Activated T-cell treated with anti-CD3 and anti-CD28 coated beads, Interleukin-2, amount 50 U/mL, for 48 hours (primary cell): Measurements from ENCODE around the gene REXO1.
"Not testable (repeated sequence)": the region's sequence is repeated elsewhere in the genome, so short reads cannot be mapped to it uniquely, and the experiment has no call there.

Experiments used
- DNase-seq, 2 experiments: peaks; one replicate each; pipeline ENCODE4 v3.0.0-alpha.2; 2020

REXO1 gene

DNA sequence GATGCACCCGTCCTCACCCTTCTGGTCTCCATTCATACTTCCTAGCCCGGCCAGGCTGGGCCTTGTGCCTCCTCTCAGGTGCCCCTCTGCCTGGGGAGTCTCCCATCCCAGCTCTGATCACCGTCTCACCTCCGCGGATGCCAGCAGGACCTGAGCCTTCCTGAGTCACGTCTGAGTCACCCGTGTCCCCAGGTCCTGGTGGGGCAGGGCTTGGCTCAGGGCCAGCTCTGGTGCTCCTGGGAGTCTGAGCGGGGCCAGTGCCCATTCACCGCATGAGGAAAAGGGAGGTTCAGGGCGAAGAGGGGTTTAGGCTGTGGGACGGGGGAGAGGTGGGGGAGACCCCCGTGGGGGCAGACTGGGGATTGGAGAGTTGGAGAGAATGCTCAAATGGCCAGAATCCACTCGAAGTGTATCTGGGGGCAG, 36.8 kb downstream of the REXO1 start:
- peak; percentile 72 to 77 for DNase-seq

DNA sequence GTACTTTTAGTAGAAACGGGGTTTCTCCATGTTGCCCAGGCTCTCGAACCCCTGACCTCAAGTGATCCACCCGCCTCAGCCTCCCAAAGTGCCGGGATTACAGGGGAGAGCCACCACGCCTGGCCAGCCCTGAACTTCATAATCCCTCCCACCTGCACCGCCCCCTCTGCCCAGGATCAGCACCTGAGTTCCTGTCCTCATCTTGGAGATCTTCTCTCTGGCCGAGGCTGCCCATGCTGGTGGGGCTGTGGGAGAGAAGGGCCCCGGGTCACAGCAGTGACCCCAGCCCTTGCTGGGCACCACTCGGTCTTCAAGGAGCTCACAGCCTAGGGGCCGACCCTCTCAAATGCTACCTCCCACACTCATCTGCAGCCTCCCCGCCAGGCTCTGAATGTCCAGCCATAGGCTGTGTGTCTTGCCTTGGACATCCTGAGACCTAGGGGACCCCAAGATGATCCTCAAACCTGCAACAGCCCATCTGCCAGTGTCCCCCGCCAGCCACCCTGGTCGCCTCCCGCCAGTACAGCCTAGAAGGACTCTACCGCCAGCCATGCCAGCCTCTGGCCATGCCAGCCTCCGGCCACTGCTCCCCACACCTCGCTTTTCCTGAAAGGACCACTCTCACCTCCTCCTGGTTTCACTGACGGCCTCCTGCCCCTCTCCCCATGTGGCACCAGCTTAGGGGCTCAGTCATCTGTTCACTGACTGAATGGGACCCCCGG, 37.7 kb downstream of the REXO1 start:
- no peak for DNase-seq

GRCh38 chr19:1809678-1810077, 38.6 kb downstream of the REXO1 start:
- no peak for DNase-seq

- no peak for DNase-seq
These were observed 39.9 kb downstream of the REXO1 start for GRCh38 chr19:1808395-1808731.

DNA sequence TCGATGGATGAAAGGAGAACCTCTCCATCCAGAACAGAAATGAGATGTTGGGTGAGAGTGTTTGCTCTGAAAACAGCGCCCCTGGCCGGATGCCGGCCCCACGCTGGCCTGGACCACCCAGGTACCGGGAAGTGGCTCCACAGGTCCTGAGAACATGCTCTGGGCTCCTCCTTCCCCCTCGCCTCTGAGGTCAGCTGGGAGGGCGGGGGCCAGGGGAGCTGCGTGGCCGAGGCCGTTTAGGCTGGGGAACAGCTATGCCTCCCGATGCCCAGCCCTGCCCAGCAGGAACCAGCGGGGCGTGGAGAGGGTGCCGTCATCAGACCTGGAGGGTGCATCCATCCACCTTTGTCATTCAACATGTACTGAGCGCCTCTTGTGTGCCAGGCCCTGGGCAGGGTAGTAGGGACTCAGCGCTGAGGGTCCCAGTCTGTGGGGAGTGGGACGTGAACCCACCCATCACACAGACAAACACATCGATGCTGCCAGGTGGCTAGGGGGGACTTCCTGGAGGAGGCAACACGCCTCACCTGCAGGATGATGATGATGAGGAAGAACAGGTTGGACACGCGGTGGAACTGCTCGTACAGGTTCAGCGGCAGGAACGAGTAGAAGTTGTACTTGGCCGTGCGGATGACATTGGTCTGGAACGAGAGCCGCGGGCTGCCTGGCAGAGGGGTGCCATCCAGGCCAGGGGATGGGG, 40.4 kb downstream of the REXO1 start:
- no peak for DNase-seq

DNA sequence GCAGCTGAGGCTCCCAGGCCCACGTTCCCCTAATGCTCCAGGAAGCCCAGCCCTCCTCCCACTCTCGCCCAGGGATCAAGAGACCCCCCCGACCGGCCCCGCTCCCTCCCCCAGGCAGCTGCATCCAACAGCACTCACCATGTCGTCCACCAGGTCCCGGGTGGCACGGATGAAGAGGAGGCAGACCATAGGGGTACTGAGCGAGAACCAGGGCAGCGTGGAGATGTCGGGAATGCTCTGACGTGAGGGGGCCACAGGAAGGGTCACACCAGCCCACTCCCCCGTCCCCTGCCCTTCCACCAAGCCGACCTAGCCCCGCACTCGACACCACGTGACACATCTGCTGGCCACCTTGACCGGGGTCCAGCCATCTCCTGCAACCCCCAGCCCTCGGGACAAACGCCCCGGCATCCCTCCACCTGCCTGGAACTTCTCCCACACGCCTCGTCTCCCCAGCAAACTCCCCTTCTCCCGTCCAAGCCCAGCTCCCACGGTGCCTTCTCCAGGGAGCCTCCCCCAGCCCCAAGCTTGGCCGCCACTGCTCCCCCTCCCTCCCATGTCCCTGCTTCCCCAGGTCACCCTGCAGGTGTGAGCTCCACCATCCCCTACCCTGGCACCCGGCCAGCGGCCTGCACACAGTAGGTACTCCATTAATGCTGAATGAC, 41.1 kb downstream of the REXO1 start:
- DNase-seq, result no peak

DNA sequence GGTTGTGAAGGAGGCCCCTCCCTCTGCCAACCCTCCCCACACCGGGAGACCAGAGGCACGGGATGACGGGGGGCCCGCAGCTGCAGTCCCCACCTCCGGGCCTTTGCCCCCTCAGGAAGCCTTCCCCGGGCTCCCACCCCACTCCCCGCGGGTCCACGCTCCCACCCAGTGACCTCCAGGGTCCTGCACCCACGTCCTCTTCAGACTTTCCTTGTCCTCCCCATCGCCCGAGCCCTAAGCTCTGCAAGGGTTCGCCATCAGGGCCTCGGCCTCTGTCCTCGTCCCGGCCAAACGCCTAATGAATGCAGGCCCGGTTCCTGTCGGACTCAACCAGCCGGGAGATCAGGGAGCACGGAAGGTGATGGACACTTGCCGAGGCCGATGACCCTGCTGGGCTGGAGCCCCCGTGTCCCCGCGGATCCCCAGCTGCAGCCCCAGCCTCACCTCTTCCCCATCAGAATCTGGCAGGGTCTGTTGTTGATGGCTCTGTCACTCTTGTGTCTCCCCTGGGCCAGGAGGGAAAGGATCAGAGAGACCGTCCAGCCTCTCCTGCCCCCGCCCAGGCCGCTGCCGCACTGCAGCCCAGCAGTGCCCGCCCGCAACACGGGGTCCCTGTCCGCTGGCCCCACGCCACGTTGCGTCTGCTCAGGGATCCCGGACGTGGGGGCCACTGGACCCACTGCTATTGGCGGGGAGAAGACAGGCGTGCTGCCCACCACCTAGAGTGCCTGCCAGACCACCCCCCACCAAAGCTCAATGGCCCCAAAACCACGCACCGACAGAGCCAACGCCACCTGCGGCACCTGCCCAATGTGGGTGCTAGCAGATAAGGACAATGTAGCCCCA, 41.9 kb downstream of the REXO1 start:
- no peak for DNase-seq

DNA sequence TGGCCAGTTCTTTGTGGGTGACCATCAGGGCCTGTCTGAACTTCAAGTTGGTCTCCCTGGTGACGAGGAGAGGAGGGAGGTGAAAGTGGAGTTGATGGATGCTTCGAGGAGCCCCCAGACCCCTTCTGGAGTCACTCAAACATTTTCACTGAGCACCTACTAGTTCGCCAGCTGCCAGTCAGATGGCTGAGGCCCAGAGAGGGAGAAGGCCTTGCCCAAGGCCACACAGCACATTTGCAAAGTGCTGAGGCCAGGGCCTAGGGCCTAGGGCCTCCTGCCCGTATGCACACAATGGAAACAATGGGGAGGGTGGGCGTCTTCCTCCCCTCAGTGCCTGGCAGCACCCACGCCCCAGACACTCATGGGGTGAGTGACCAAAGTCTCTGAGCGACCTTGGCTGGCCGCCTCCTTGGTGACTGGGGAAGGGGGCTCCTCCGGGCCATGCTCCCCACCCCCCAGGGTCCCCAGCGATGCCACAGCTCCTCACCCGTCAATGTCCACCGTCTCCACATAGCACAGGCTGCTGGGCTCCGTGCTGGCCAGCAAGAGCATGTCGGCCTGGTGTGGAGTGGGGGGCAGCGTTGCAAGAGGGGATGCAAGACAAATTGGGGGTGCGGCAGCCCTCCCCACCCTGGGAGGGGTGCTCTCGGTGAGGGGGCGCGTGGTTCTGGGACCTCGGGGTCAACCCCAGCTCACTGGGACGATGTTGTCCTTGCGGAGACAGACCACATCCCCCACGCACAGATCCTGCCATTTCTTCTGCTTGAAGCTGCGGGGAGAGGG, 42.7 kb downstream of the REXO1 start:
- DNase-seq, result no peak

DNA sequence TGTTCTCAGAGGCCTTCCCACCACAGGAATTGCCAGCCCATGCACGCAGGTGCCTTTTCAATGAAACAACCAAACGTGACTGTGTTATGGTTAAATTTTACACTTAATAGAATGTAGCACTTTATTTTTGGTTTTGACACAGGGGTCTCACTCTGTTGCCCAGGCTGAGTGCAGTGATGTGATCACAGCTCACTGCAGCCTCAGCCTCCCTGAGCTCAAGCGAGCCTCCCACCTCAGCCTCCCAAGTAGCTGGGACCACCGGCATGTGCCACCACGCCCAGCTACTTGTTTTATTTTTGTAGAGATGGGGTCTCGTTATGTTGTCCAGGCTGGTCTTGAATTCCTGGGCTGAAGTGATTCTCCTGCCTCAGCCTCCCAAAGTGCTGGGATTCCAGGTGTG, 43.4 kb downstream of the REXO1 start:
- no peak for DNase-seq

- no peak for DNase-seq
These were observed 48.5 kb downstream of the REXO1 start for GRCh38 chr19:1799695-1800342.

- not testable (repeated sequence) for DNase-seq
These were observed 51.0 kb downstream of the REXO1 start for GRCh38 chr19:1797313-1797712.

DNA sequence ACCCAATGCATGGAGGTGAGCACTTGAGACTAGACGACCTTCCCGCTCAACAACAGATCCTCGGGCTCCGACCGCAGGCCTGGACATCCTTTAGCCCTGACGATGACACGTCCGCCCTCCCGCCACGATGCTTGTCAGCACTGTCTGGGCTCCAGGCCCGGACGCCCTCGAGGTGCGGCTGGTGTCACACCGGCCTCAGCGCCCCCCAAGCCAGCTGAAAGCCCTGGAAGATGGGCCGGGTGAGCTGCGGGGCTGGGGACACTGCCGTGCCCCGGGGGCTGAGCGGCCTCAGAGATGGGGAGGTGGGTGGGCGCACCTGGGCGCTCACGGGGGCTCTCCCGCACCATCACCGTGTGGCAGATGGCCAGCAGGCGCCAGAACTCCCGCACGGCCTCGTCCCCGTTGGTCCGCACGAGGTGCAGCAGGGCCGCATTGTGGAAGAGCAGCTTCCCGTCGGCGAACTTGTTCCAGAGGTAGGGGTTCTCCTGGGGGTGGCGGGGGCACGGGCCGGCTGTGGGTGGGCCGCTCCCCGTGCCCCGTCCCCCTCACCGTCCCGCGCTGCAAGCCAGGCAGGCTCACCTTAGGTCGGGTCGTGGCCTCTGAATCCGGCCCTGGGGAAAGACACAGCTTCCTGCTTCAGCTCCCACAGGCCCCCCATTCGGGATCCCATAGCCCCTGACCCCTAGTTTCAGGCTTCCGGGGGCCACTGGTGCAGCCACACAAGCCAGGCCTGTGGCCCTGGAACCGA, 51.7 kb downstream of the REXO1 start:
- no peak for DNase-seq

DNA sequence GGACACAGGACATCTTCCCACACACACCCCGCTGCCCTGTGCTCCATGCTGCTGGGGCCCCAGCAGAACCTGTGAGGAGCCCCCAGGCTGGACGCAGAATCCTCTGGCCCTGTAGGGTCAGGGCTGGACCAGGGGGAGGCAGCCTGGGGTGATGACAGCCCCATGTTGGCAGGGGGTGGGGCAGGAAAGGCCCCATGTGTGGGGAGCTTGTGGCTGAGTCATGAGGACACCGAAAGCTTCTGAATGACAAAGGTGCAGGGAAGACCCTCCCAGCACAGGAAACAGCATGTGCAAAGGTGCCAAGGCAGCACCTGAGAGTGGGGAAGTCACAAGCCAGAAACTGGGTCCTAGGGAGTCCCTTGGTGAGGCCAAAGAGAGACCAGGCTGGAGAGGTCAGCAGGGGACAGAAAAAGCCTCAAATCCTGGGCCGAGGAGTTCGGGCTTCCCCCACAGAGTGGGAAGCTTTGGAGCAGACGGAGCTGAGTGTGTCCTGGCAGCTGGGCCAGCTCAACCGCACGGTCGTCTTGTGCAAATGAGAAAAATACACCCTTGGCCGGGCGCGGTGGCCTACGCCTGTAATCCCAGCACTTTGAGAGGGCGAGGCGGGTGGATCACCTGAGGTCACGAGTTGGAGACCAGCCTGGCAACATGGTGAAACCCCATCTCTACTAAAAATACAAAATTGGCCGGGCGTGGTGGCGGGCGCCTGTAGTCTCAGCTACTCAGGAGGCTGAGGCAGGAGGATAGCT, 53.7 kb downstream of the REXO1 start:
- no peak for DNase-seq

DNA sequence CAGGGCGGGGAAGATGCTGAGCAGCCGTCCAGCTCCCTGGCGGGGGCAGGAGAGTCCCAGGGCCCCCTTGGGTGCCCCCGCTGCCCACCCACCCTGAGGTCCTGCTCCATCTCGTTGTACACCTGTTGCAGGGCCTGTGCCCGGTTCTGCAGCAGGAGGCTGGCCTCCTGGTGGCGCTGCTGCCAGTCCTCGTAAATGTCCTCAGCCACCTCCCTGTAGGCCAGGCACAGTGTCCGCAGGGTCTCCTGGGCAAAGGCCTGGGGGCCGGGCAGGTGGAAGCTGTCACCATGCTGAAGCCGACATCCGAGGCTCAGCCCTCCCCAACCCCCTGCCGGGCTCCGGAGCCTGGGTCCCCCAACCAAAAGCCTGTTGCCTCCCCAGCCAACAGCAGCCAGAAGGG, 56.4 kb downstream of the REXO1 start:
- DNase-seq, result no peak

DNA sequence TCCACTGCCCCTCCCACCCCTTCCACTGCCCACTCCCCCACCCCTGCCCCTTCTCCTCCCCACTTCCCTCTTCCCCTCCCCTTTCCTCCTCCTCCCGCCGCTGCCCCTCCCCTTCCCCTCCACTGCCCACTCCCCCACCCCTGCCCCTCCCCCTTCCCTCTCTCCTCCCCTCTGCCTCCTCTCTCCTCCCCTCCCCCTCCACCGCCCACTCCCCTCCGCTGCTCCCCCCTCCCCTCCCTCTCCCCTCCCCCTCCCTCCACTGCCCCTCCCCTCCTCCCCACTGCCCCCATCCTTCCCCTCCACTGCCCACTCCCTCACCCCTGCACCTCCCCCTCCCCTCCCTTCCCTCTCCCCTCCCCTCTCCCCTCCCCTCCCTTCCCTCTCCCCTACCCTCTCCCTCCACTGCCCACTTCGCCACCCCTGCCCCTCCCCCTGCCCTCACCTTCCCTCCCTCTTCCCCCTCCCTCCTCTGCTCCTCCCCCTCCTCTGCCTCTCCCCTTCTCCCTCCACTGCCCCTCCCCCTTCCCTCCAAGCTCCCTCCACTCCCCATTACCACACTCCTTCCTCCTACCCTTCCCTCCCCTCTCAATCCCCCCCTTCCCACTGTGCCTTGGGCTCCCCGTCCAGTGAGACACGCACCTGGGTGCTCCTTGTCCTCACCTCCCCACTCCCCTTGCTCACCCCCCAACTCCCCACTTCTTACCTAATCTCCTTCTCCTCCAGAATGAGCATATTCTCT, 58.1 kb downstream of the REXO1 start:
- no peak for DNase-seq

GRCh38 chr19:1789261-1790041, 58.8 kb downstream of the REXO1 start:
- no peak for DNase-seq

DNA sequence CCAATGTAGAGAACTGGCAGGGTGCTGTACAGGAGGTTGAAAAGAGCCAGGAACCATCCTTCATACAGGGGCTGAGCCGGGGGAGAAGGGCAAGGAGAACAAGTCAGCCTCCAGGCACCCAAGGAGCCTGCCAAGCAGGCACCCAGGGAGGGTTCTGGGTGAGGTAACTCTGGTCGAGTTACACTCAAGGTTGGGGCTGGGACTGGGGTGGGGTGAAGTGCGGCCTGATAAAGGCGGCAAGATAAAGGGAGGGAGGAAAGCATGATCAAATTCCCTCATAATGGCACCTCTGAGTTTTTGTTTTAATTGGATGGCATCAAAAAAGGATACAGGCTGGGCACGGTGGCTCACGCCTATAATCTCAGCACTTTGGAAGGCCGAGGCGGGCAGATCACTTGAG, 61.2 kb downstream of the REXO1 start:
- no peak for DNase-seq

GRCh38 chr19:1786668-1787067, 61.6 kb downstream of the REXO1 start:
- DNase-seq, result no peak

DNA sequence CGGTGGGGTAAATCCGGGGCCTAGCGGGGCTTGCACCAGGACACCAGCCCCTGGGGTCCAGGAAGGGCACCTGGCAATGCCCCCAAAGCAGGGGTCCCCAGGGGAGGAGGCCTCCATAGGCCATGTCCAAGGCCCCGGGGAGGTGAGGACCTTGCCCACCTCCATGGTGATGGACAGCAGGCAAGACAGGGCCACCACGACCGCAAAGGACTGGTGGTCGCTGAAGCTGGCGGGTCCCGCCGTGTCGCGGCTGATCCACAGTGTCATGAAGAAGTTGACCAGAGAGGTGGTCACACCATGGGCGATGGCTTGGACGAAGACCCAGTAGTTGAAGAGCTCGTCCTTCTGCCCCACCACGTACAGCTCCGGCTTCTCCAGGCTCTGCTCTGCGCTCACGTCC, 63.0 kb downstream of the REXO1 start:
- DNase-seq, result no peak
